Activated CD8-positive, alpha-beta memory T cell treated with anti-CD3 and anti-CD28 coated beads, Interleukin-2, amount 10 ng/mL, durations not matched to agents 7 days and 5 days (primary cell): ENCODE results near the gene MAP10. TPM values are rescaled to one million over a fixed set of nuclear protein-coding genes. Genes with fewer than 3 reads are reported as not detected.

Source experiments
- ATAC-seq: fragments of 150-1000 bp; cut with Tn5 transposase; one replicate; pipeline ENCODE4 v1.10.0; 2021; ENCODE audit warnings: moderate library complexity
- CTCF ChIA-PET: fragments of 350-600 bp; sonication (Branson Sonifier 250); formaldehyde crosslinking; loops from one replicate; lab custom pipeline; 2021; ENCODE audit warnings: antibody characterized with exemption; lab: Charles Lee
- DNase-seq: peaks from one replicate; pipeline ENCODE4 v3.0.0-alpha.2; 2020
- H3K27ac Mint-ChIP-seq: one replicate; pipeline ENCODE4 v1.8.0; 2021; ENCODE audit warnings: mild to moderate bottlenecking, mixed read lengths
- H3K27me3 Mint-ChIP-seq: one replicate; pipeline ENCODE4 v1.8.0; 2021; ENCODE audit warnings: mixed read lengths
- H3K36me3 Mint-ChIP-seq: one replicate; pipeline ENCODE4 v1.8.0; 2021; ENCODE audit warnings: mild to moderate bottlenecking, mixed read lengths
- H3K4me1 Mint-ChIP-seq: one replicate; pipeline ENCODE4 v1.8.0; 2021; ENCODE audit warnings: mixed read lengths
- H3K4me3 Mint-ChIP-seq: one replicate; pipeline ENCODE4 v1.8.0; 2021; ENCODE audit warnings: mild to moderate bottlenecking, moderate library complexity, mixed read lengths
- H3K9me3 Mint-ChIP-seq: one replicate; pipeline ENCODE4 v1.8.0; 2022; ENCODE audit warnings: low read depth, mixed read lengths
- total RNA-seq, 2 experiments: library from RNA; stranded (reverse); gene quantifications; one replicate each; pipeline ENCODE4 v1.2.3, GENCODE V29; 2021

MAP10 gene
- total RNA-seq, 2 experiments from 2014 or later = 2.5 to 2.8 TPM

DNA sequence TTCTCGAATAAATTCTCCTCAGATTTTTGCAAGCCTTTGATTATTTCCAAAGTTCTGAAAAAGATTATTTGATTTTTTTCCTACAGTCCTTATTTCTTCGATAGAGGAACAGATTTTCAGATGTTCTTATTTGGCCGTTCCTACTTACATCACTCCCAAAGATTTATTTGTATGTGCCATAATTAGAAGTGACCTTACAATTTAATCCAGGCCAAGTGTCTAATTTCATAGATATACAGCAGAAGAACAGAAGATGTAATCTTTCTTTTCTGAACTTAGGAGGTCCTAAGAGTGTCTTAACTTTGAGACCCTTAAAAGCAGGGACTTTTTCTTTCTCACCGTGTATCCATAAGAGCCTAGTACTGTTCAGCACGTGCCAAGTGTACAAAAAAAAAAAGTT is 46.3 kb downstream of the MAP10 start:
- CTCF ChIA-PET = no interaction called here
- ATAC-seq = no peak

DNA sequence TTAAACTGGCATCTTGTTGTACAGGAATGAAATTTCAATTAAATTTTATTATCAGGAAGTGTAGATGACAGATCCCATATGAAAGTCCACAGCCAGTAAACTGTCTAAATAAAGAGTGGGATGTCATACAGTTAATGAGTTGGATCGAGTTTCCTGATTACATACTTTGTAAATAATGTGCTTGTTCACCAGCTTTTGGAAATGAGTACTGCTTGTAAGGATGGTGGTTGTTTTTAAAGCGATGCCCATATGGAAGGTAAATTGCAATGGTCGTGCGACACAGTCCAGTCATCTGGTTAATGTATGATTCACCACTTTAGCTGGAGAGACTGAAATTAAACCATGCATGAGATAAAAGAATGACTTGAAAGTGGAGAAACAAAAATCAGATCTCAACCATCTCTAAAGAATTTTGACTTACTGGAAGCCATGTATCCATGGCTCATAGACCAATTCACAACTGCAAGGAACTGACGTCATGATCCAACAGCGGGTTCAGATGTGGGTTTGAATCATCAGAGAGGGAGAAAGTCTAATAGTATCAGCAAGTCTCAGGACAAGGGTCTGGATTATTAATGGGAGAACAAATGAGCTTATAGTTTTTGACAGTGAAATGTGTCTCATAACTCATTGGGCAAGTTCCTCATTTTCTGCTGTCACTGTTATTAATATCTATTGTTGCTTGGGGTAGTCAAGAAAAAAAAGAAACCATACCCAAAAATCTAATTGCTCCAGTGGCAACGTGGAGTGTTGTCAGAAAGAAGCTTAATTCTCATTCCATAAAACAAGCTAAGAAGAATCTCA is 49.0 kb downstream of the MAP10 start:
- H3K27ac Mint-ChIP-seq = no peak overlapping the region
- H3K36me3 Mint-ChIP-seq = no peaks in the 10 kb centered on the region
- H3K9me3 Mint-ChIP-seq = no peaks in the 10 kb centered on the region
- no peaks in the 10 kb centered on the region for H3K4me1 Mint-ChIP-seq
- peaks cover 24% of the 10 kb centered on the region for H3K27me3 Mint-ChIP-seq
- ATAC-seq (no peak), DNase-seq (no peak)
- CTCF ChIA-PET = no interaction called here
- no peak overlapping the region for H3K4me3 Mint-ChIP-seq

More for the DNA sequence above, 46.3 kb downstream of the MAP10 start:
- peaks cover 19% of the 10 kb centered on the region for H3K27me3 Mint-ChIP-seq
- no peak for DNase-seq
- no peak overlapping the region for H3K4me3 Mint-ChIP-seq
- H3K27ac Mint-ChIP-seq = no peak overlapping the region
- H3K9me3 Mint-ChIP-seq = no peaks in the 10 kb centered on the region
- H3K4me1 Mint-ChIP-seq = no peaks in the 10 kb centered on the region
- H3K36me3 Mint-ChIP-seq = no peaks in the 10 kb centered on the region

DNA sequence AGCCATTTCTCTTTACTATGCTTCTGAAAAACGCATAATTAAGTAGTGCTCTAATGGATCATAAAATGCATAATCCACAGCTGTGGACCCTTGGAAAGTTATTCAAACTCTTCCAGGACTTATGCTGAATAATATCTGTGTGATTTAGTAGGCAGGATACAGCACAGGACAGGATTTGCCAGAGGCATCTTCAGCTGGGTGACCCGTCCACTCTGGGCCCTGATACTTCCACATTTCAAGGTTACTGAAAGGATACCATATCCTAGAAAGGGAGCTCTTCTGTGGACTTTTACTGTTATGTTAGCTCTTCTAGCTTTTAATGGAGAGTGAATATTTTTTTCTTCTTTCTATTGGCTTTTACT is 49.6 kb downstream of the MAP10 start:
- ATAC-seq (no peak), DNase-seq (no peak)
- Mint-ChIP-seq H3K4me1 (no peaks in the 10 kb centered on the region), H3K27me3 (peaks cover 28% of the 10 kb centered on the region), H3K9me3 (no peaks in the 10 kb centered on the region), H3K4me3 (no peak overlapping the region), H3K27ac (no peak overlapping the region), H3K36me3 (no peaks in the 10 kb centered on the region)
- CTCF ChIA-PET = no interaction called here

DNA sequence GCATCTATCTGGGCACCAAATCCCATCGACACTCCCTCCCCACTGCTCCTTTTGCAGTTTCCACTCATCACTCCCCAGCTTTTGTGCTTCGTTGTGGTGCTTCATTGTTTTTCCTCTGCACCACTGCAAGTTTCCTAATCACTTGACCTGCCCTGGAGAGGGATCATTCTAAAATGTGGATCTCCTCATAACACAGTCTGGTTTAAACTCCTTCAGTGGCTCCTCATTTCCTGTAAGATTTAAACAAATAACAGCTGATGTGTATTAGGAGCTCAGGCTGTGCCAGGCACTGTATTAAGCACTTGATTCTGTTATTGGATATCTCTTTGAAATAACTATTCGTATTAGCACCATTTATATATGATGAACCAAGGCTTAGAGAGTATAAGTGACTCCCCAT is 51.3 kb downstream of the MAP10 start:
- no peak overlapping the region for H3K4me3 Mint-ChIP-seq
- no peaks in the 10 kb centered on the region for H3K36me3 Mint-ChIP-seq
- peaks cover 24% of the 10 kb centered on the region for H3K27me3 Mint-ChIP-seq
- H3K4me1 Mint-ChIP-seq = no peaks in the 10 kb centered on the region
- H3K27ac Mint-ChIP-seq = no peak overlapping the region
- DNase-seq (no peak), ATAC-seq (no peak)
- CTCF ChIA-PET = no interaction called here
- H3K9me3 Mint-ChIP-seq = no peaks in the 10 kb centered on the region

Other genes with a start within 250 kb of the MAP10 start
- gene SIPA1L2, start 175.3 kb upstream of the MAP10 start, total RNA-seq = under 1 TPM; 0.41 to 0.91 TPM
- gene NTPCR, start 145.2 kb downstream of the MAP10 start, total RNA-seq = 10 to 100 TPM; 27.2 to 27.5 TPM